Mammary epithelial cell (primary cell): ENCODE results near the gene DEDD.

Experiments
- CTCF ChIP-seq, 2 donors: IDR thresholded peaks in 1 of 2; conservative IDR thresholded peaks in 1 of 2; 2 replicates each; pipeline ENCODE4 v1.5.1; 2011 to 2012; ENCODE audit warnings: inconsistent platforms in 2 of 2, low read length in 2 of 2, mild to moderate bottlenecking in 2 of 2, control low read depth in 1 of 2, low read depth in 1 of 2; ENCODE audit not compliant: insufficient read depth in 1 of 2; ENCODE audit errors: extremely low read depth in 1 of 2
- EZH2 ChIP-seq: IDR thresholded peaks from 2 replicates; pipeline ENCODE4 v1.6.1; 2012; ENCODE audit warnings: low read length, inconsistent platforms, borderline replicate concordance

GRCh38 chr1:161172349-161172748, 39.9 kb upstream of the DEDD start:
- TF ChIP-seq CTCF (conservative IDR thresholded peaks at IDR 0.05 in 1 of 2, IDR thresholded peaks at IDR 0.05 in 1 of 2; ENCODE audit: extremely low read depth in 1 of 2, insufficient read depth in 1 of 2, low read depth in 1 of 2, low read length in 2 of 2) (no peak), EZH2 (no peak)
